KMS-11 (cell line): Measurements from ENCODE around the gene HIBADH.

Experiments
- H2AFZ ChIP-seq: fragments of 200-600 bp; sonication (generic); 2 replicates; pipeline ENCODE4 v1.6.1; 2016; ENCODE audit warnings: antibody characterized with exemption, mixed run types, low read depth
- H3K27ac ChIP-seq: fragments of 200-600 bp; sonication (generic); 2 replicates; pipeline ENCODE4 v1.6.1; 2016; ENCODE audit warnings: mild to moderate bottlenecking, mixed run types
- H3K27me3 ChIP-seq: fragments of 200-600 bp; sonication (generic); 2 replicates; pipeline ENCODE4 v1.6.1; 2017; ENCODE audit warnings: mild to moderate bottlenecking, low read depth, mixed run types, moderate library complexity; ENCODE audit not compliant: insufficient read depth
- H3K36me3 ChIP-seq: fragments of 200-600 bp; sonication (generic); 2 replicates; pipeline ENCODE4 v1.6.1; 2017; ENCODE audit warnings: mild to moderate bottlenecking, mixed run types; ENCODE audit not compliant: insufficient read depth
- H3K4me1 ChIP-seq: fragments of 200-600 bp; sonication (generic); 2 replicates; pipeline ENCODE4 v1.6.1; 2016; ENCODE audit warnings: mild to moderate bottlenecking, low read depth, mixed run types; ENCODE audit not compliant: poor library complexity, severe bottlenecking
- H3K4me2 ChIP-seq: fragments of 200-600 bp; sonication (generic); 2 replicates; pipeline ENCODE4 v1.7.0; 2016; ENCODE audit warnings: mild to moderate bottlenecking, mixed run types
- H3K4me3 ChIP-seq: fragments of 200-600 bp; sonication (generic); IDR thresholded peaks from 2 replicates; pipeline ENCODE4 v1.6.1; 2017; ENCODE audit warnings: low read depth, low read length, mixed read lengths; ENCODE audit not compliant: insufficient read depth
- H3K79me2 ChIP-seq: fragments of 200-600 bp; sonication (generic); 2 replicates; pipeline ENCODE4 v1.6.1; 2016; ENCODE audit warnings: low read depth, mixed run types; ENCODE audit not compliant: insufficient read depth
- H3K9ac ChIP-seq: fragments of 200-600 bp; sonication (generic); 2 replicates; pipeline ENCODE4 v1.6.1; 2016; ENCODE audit warnings: mild to moderate bottlenecking, mixed run types
- H4K20me1 ChIP-seq: fragments of 200-600 bp; sonication (generic); 2 replicates; pipeline ENCODE4 v1.6.1; 2016; ENCODE audit warnings: mild to moderate bottlenecking, mixed run types; ENCODE audit not compliant: insufficient read depth
- TF ChIP-seq, protein P1 (sequence below): fragments of 200-600 bp; sonication (generic); conservative IDR thresholded peaks from 2 replicates; pipeline ENCODE4 v1.6.1; 2017; ENCODE audit warnings: low read depth, mild to moderate bottlenecking, antibody characterized with exemption, low read length, moderate library complexity, mixed read lengths

HIBADH gene

DNA sequence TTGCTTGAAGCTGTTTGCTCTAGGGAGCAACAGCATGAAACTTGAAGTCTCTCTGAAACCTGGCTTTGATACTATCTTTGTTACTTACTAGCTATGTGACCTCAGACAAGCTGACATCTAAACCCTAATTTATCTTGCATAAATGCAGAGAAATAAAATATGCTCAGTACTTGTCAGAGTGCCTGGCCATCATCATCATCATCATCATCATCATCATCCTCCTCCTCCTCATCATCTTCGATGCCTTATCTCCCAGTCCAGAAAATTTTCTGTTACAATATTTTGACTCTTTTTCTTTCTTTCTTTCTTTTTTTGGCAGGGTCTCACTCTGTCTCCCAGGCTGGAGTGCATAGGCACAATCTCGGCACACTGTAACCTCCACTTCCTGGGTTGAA lies 42.5 kb upstream of the HIBADH start:
- H4K20me1 ChIP-seq = no peaks in the 10 kb centered on the region
- H3K4me3 ChIP-seq = no peak overlapping the region
- no peaks in the 10 kb centered on the region for H3K27me3 ChIP-seq
- H2AFZ ChIP-seq = no peak overlapping the region
- no peaks in the 10 kb centered on the region for H3K4me1 ChIP-seq
- no peak overlapping the region for H3K4me2 ChIP-seq
- no peak overlapping the region for H3K9ac ChIP-seq
- TF ChIP-seq, protein P1, sequence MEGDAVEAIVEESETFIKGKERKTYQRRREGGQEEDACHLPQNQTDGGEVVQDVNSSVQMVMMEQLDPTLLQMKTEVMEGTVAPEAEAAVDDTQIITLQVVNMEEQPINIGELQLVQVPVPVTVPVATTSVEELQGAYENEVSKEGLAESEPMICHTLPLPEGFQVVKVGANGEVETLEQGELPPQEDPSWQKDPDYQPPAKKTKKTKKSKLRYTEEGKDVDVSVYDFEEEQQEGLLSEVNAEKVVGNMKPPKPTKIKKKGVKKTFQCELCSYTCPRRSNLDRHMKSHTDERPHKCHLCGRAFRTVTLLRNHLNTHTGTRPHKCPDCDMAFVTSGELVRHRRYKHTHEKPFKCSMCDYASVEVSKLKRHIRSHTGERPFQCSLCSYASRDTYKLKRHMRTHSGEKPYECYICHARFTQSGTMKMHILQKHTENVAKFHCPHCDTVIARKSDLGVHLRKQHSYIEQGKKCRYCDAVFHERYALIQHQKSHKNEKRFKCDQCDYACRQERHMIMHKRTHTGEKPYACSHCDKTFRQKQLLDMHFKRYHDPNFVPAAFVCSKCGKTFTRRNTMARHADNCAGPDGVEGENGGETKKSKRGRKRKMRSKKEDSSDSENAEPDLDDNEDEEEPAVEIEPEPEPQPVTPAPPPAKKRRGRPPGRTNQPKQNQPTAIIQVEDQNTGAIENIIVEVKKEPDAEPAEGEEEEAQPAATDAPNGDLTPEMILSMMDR = no peak
- no peaks in the 10 kb centered on the region for H3K79me2 ChIP-seq
- no peaks in the 10 kb centered on the region for H3K36me3 ChIP-seq
- H3K27ac ChIP-seq = no peak overlapping the region

DNA sequence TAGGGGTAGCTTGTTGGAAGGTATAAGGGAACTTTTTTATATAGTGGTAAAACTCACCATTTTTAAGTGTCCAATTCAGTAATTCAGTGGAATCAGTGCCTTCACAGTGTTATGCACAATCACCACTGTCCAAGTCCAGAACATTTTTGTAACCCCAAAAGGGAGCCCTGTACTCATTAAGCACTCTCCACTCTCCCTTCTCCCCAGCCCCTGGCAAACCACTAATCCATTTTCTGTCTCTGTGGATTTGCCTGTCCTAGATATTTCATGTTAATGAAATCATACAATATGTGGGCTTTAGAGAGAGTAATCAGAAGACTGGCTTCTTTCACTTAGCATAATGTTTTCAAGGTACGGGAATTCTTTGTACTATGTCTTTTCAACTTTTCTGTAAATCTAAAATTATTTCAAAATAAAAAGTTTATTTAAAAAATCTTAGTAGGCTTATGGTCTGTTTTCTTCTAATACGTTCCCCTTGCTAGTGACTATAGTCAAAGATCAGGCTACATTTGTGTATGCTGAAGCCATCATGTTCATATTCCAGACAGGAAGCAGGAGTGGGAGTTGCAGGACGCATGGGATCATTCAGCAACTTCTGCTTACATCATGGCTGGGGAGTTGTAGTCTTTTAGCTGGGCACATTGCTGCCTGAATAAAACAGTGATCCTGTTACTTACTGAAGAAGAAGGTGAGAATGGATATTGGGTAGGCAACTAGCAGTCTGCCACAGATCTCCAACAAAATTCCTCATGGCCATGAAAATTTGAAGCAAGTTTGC lies 41.9 kb upstream of the HIBADH start:
- Histone ChIP-seq H4K20me1 (no peaks in the 10 kb centered on the region), H2AFZ (no peak overlapping the region), H3K4me2 (no peak overlapping the region), H3K9ac (no peak overlapping the region), H3K4me3 (no peak overlapping the region), H3K79me2 (no peaks in the 10 kb centered on the region), H3K4me1 (no peaks in the 10 kb centered on the region), H3K36me3 (no peaks in the 10 kb centered on the region), H3K27ac (no peak overlapping the region), H3K27me3 (no peaks in the 10 kb centered on the region)
- TF ChIP-seq, protein P1 = no peak

DNA sequence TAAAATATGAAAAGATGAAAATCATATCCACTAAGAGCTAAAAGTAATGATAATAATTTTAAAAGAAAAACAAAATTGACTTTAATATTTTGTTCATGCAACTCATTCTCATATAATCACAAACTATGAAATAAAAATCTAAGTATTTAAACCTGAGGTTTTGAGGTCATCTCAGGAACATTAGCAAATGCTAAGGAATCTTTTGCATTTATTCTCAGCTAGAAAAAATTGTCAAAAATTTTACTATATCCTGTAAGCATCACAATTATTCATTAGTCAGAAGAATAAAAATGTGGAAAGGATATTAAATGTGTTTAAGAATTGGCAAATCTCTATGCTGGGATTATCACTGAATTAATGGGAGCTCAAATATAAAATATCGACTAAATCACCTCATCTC lies 40.5 kb upstream of the HIBADH start:
- Histone ChIP-seq H3K36me3 (no peaks in the 10 kb centered on the region), H3K9ac (no peak overlapping the region), H3K4me1 (no peaks in the 10 kb centered on the region), H3K4me2 (no peak overlapping the region), H3K27me3 (no peaks in the 10 kb centered on the region), H3K27ac (no peak overlapping the region), H4K20me1 (no peaks in the 10 kb centered on the region), H2AFZ (no peak overlapping the region), H3K4me3 (no peak overlapping the region), H3K79me2 (no peaks in the 10 kb centered on the region)
- TF ChIP-seq, protein P1 = no peak

DNA sequence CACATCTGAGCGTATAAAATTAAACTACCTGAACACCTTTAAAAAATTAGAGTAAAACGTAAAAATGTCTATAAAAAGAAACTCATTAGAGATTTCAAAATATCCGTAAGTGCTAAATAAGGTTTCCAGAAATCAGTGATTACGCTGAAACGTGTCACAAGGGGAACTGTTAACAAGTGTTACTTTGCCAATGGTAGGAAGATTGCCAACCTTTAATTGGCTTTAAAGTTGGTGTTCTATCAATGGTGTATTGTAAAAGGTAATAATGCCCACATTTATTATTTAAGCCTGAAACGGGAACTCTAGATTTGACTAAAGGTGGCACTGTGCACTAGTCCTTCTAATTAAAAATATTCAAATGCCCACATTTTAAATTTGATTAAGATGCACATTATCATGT lies 37.8 kb upstream of the HIBADH start:
- Histone ChIP-seq H3K9ac (no peak overlapping the region), H3K79me2 (no peaks in the 10 kb centered on the region), H3K27ac (no peak overlapping the region), H3K36me3 (no peaks in the 10 kb centered on the region), H3K4me1 (no peaks in the 10 kb centered on the region), H3K4me2 (no peak overlapping the region), H3K27me3 (no peaks in the 10 kb centered on the region), H2AFZ (no peak overlapping the region), H3K4me3 (no peak overlapping the region), H4K20me1 (no peaks in the 10 kb centered on the region)
- TF ChIP-seq, protein P1 = no peak
